Spleen (tissue), 11 donors: ENCODE results near the gene NEK10. TPM values are rescaled to one million over a fixed set of nuclear protein-coding genes. Genes with fewer than 3 reads are reported as not detected.

Source experiments
- DNase-seq: peaks from one replicate; pipeline ENCODE4 v3.0.0-alpha.2; 2020
- H3K27ac ChIP-seq, 8 donors: fragments of 200-600 bp; sonication (generic) in 7 of 8; 1 replicate in 4 of 8; 2 replicates in 4 of 8; pipeline versions ENCODE4 v1.5.0 to v1.8.0; 2016 to 2021; ENCODE audit warnings: inconsistent platforms in 4 of 8, mild to moderate bottlenecking in 4 of 8, moderate library complexity in 1 of 8
- H3K27me3 ChIP-seq, 7 donors: fragments of 200-600 bp; sonication (generic) in 6 of 7; replicated peaks in 1 of 7; 1 replicate in 4 of 7; 2 replicates in 3 of 7; pipeline versions ENCODE4 v1.5.0 to v1.8.0; 2016 to 2021; ENCODE audit warnings: inconsistent platforms in 3 of 7, mild to moderate bottlenecking in 1 of 7
- H3K36me3 ChIP-seq, 6 donors: fragments of 200-600 bp; sonication (generic) in 5 of 6; 1 replicate in 4 of 6; 2 replicates in 2 of 6; pipeline versions ENCODE4 v1.5.0 to v1.8.0; 2016 to 2021; ENCODE audit warnings: inconsistent platforms in 2 of 6
- H3K4me1 ChIP-seq, 6 donors: fragments of 200-600 bp; sonication (generic) in 5 of 6; 1 replicate in 3 of 6; 2 replicates in 3 of 6; pipeline versions ENCODE4 v1.5.0 to v1.8.0; 2016 to 2021; ENCODE audit warnings: inconsistent platforms in 3 of 6
- H3K4me3 ChIP-seq, 8 donors: fragments of 200-600 bp; sonication (generic) in 7 of 8; 1 replicate in 4 of 8; 2 replicates in 4 of 8; pipeline versions ENCODE4 v1.5.0 to v1.8.0; 2016 to 2021; ENCODE audit warnings: inconsistent platforms in 4 of 8, mild to moderate bottlenecking in 4 of 8, moderate library complexity in 2 of 8
- H3K9me3 ChIP-seq, 8 donors: fragments of 200-600 bp; sonication (generic) in 7 of 8; 1 replicate in 4 of 8; 2 replicates in 4 of 8; pipeline versions ENCODE4 v1.5.0 to v1.8.0; 2016 to 2021; ENCODE audit warnings: inconsistent platforms in 4 of 8
- POLR2A ChIP-seq, 3 donors: fragments of 450-650 bp; IDR thresholded peaks; one replicate each; pipeline ENCODE4 v1.5.1; 2017; ENCODE audit warnings: antibody characterized with exemption in 3 of 3, mild to moderate bottlenecking in 1 of 3
- POLR2AphosphoS5 ChIP-seq, 3 donors: sonication (generic); formaldehyde crosslinking; IDR thresholded peaks; one replicate each; pipeline ENCODE4 v1.5.1; 2017; ENCODE audit warnings: antibody characterized with exemption in 3 of 3
- WGBS, 5 donors: extraction: QIAGEN DNeasy Blood & Tissue Kit in 3 of 5; methylation state at CpG; one replicate each; pipeline versions ENCODE4 v1.1.5 to v1.1.7; 2013 to 2018; 5-methylcytosine and 5-hydroxymethylcytosine counted together
- intact Hi-C: fragments of 100-400 bp; cut with DNase I; formaldehyde crosslinking; loops from one replicate; pipeline ENCODE4 v1.15.0; 2023; ENCODE audit warnings: low total_unique reads
- polyA plus RNA-seq, 3 donors: library from polyadenylated mRNA; stranded (reverse); fragments of 200-250 nt; gene quantifications; one replicate each; pipeline ENCODE4 v1.2.1, GENCODE V29; 2013
- total RNA-seq, 7 donors: library from RNA; depleted of rRNA in 3 of 7; stranded (reverse); fragments of >200 nt in 3 of 7; fragmentation: NEBNext Ultra II Directional in 4 of 7; extraction: Animal tissue kit (Norgen Biotek cat#: 25700) in 4 of 7; gene quantifications; one replicate each; pipeline versions ENCODE4 v1.1.0 to v1.2.1, GENCODE V29; 2016 to 2021
- TF ChIP-seq, protein P1 (sequence below), 11 experiments: fragments of 200-600 bp in 7 of 11; fragments of 450-650 bp in 4 of 11; sonication (generic) in 4 of 11; IDR thresholded peaks in 8 of 11; conservative IDR thresholded peaks in 3 of 11; 1 replicate in 7 of 11; 2 replicates in 4 of 11; pipeline versions ENCODE4 v1.4.0 to v1.8.0; 2016 to 2021; ENCODE audit warnings: antibody characterized with exemption in 11 of 11, inconsistent platforms in 4 of 11, mild to moderate bottlenecking in 1 of 11
- donor health status: healthy with polysubstance abuse.
- donor health status: DM: no; HTN: no; CAD: no; lungs with moderate emphysema.
- donor health status: DM: no; HTN: no; CAD: no.
- donor health status: Bipolar disorder and iron deficiency.
- donor health status: healthy.
- donor health status: DM: no; HTN: no; CAD: no.
- donor health status: DM: yes; HTN: yes; CAD: no.

Gene NEK10
- total and polyA plus RNA-seq, 10 donors: 0.29 to 4.1 (median 1.7) TPM

- DNase-seq: no peak
- no peaks in the 10 kb centered on the region for H3K36me3 ChIP-seq
- intact Hi-C loops: no loop called here
- WGBS, 5 donors: 91 to 96% (median 91%) methylated on average over 2 of the region's 2 CpGs
- H3K4me3 ChIP-seq: no peak overlapping the region
- H3K27me3 ChIP-seq: no peaks in the 10 kb centered on the region
- no peak overlapping the region for H3K27ac ChIP-seq
- TF ChIP-seq, protein P1, sequence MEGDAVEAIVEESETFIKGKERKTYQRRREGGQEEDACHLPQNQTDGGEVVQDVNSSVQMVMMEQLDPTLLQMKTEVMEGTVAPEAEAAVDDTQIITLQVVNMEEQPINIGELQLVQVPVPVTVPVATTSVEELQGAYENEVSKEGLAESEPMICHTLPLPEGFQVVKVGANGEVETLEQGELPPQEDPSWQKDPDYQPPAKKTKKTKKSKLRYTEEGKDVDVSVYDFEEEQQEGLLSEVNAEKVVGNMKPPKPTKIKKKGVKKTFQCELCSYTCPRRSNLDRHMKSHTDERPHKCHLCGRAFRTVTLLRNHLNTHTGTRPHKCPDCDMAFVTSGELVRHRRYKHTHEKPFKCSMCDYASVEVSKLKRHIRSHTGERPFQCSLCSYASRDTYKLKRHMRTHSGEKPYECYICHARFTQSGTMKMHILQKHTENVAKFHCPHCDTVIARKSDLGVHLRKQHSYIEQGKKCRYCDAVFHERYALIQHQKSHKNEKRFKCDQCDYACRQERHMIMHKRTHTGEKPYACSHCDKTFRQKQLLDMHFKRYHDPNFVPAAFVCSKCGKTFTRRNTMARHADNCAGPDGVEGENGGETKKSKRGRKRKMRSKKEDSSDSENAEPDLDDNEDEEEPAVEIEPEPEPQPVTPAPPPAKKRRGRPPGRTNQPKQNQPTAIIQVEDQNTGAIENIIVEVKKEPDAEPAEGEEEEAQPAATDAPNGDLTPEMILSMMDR (IDR thresholded peaks at IDR 0.05 in 8 of 11, conservative IDR thresholded peaks at IDR 0.05 in 3 of 11): no peak
- TF ChIP-seq POLR2A (IDR thresholded peaks at IDR 0.05) (no peak), POLR2AphosphoS5 (IDR thresholded peaks at IDR 0.05) (no peak)
- H3K4me1 ChIP-seq: peaks cover 0 to 7% (median 0%) of the 10 kb centered on the region in 6 donors
- H3K9me3 ChIP-seq: peaks cover 0 to 1% (median 0%) of the 10 kb centered on the region in 8 donors
These were observed 24.1 kb downstream of the NEK10 start for GRCh38 chr3:27345045-27345444.

- Histone ChIP-seq H3K27me3 (no peaks in the 10 kb centered on the region), H3K4me1 (no peaks in the 10 kb centered on the region), H3K9me3 (peaks cover 0 to 4% (median 0%) of the 10 kb centered on the region in 8 donors), H3K4me3 (no peak overlapping the region), H3K36me3 (no peaks in the 10 kb centered on the region), H3K27ac (no peak overlapping the region)
- WGBS, 5 donors: 96 to 98% (median 97%) methylated on average over 3 of the region's 3 CpGs
- no peak for TF ChIP-seq POLR2A (IDR thresholded peaks at IDR 0.05)
- TF ChIP-seq POLR2AphosphoS5 (IDR thresholded peaks at IDR 0.05): no peak
- TF ChIP-seq, protein P1 (IDR thresholded peaks at IDR 0.05 in 8 of 11, conservative IDR thresholded peaks at IDR 0.05 in 3 of 11): no peak
- intact Hi-C loops: no loop called here
- DNase-seq: no peak
These were observed 25.0 kb downstream of the NEK10 start for GRCh38 chr3:27344192-27344591.

DNA sequence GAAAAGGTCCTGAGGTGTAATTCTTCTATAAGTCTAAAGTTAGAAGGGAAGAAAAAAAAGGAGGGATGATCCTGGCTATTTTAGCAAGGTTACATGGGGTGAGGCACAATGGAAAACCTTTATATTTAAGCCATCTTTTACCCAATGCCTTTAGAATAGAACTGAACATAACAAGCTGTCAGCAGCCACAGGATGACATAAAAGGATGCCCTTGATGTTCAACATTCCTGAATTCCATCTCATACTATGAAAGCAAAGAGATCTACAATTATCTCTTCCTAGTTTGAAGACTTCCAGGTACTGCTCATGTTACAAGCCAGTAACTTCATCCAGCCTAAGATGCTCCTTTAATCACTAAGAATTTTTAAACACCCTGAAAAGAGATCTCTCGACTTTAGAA lies 26.9 kb downstream of the NEK10 start:
- Histone ChIP-seq H3K4me3 (no peak overlapping the region), H3K27me3 (no peaks in the 10 kb centered on the region), H3K27ac (no peak overlapping the region), H3K9me3 (peaks cover 0 to 8% (median 0%) of the 10 kb centered on the region in 8 donors), H3K4me1 (no peaks in the 10 kb centered on the region), H3K36me3 (no peaks in the 10 kb centered on the region)
- DNase-seq: no peak
- intact Hi-C loops: no loop called here
- WGBS, 5 donors: 80 to 97% (median 92%) methylated on average over 1 of the region's 1 CpG
- TF ChIP-seq, protein P1 (IDR thresholded peaks at IDR 0.05 in 8 of 11, conservative IDR thresholded peaks at IDR 0.05 in 3 of 11): no peak
- TF ChIP-seq POLR2AphosphoS5 (IDR thresholded peaks at IDR 0.05) (no peak), POLR2A (IDR thresholded peaks at IDR 0.05) (no peak)

GRCh38 chr3:27340534-27340933 lies 28.6 kb downstream of the NEK10 start:
- Histone ChIP-seq H3K4me3 (no peak overlapping the region), H3K4me1 (no peaks in the 10 kb centered on the region), H3K27ac (no peak overlapping the region), H3K9me3 (peaks cover 0 to 8% (median 0%) of the 10 kb centered on the region in 8 donors), H3K36me3 (no peaks in the 10 kb centered on the region), H3K27me3 (no peaks in the 10 kb centered on the region)
- WGBS, 5 donors: 18 to 49% (median 27%) methylated on average over 1 of the region's 1 CpG
- intact Hi-C loops: no loop called here
- TF ChIP-seq, protein P1 (IDR thresholded peaks at IDR 0.05 in 8 of 11, conservative IDR thresholded peaks at IDR 0.05 in 3 of 11): no peak
- TF ChIP-seq POLR2A (IDR thresholded peaks at IDR 0.05) (no peak), POLR2AphosphoS5 (IDR thresholded peaks at IDR 0.05) (no peak)
- DNase-seq: no peak
